Stimulated activated CD8-positive, alpha-beta memory T cell treated with anti-CD3 and anti-CD28 coated beads, Interleukin-4, amount 100 ng/mL, for 4 hours (primary cell): ENCODE measurements around the gene COL10A1.

Experiments used
- DNase-seq, 2 donors: peaks; one replicate each; pipeline ENCODE4 v3.0.0-alpha.2; 2020; ENCODE audit warnings: low read depth in 2 of 2, low spot score in 1 of 2

The COL10A1 gene

GRCh38 chr6:116126032-116126431 is at the start of gene COL10A1:
Gene COL10A1, minus strand, starts transcription at chr6:116126132. Its CDS starts 640 bp downstream, at chr6:116125492.
- DNase-seq, result no peak

- DNase-seq, result no peak
These were observed 49.4 kb upstream of the COL10A1 start for GRCh38 chr6:116175344-116175743.

GRCh38 chr6:116173928-116174327 is 48.0 kb upstream of the COL10A1 start:
- no peak for DNase-seq

DNA sequence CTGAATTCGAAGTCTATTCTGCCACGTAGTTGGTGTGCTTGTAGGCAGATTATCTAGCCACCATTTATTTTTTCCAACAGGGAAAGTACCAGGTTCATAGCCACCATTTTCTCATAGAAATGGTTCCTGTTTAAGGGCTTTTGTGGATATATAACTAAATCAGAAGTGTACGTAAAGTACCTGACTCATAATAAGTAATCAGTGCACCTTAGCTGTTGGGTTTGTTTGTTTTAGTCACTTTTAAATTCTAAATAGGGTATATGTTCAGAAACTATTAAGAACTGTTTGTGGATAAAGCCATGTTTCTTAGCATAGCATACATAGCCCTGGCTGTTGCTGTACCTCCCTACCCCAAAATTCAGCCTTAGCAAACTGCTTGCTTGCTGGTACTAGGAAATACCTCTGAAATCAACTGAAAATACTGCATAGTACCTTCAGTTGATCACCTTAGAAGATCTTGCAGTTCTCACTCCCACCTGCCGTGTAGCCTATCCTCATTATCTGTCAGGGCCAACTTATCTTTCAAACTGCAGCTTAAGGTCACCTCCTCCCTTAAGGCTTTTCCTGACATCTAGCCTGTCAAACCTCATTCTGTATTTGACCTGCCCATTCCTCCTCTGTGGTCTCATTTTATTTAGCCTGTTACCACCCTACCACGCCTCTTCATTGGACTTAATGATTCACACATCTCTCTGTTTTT is 44.6 kb upstream of the COL10A1 start:
- DNase-seq, result no peak

DNA sequence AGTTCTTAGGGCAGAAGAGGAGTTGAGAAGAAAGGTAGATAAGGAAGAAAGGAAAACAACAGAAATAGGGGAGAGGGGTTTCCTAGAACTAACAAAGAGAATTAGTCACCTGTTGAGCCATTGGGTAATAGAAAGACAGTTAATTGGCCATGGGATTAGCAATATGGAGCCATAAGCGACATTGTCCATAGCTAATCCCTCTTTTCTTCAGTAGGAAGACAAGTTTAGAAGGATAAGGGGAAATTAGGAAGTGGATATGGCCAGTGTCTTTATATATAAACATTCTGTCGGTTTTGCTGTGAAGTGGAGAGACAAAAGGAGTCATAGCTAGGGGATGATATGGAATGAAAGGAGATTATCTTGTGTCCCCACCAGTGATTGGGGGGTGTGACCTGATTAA is 43.9 kb upstream of the COL10A1 start:
- DNase-seq, result no peak

DNA sequence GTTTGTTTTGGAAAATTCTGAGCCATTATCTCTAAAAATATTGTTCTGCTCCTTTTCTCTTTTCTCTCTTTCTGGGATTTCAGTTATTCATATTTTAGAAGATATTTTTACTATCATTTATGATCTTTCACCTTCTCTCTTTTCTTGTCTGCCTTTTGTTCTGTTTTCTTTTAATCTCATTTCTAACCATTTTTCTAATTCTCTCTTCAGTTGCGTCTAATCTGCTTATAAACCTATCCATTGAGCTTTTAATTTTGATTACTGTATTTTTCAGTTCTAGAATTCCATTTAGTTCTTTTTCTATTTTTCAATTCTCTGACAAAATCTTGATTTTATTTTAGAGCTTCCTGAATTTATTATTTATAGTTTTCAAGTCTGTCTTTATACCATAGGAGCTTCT is 42.2 kb upstream of the COL10A1 start:
- no peak for DNase-seq

- DNase-seq, result no peak
These were observed 40.4 kb upstream of the COL10A1 start for GRCh38 chr6:116166369-116166768.

GRCh38 chr6:116165596-116165995 is 39.7 kb upstream of the COL10A1 start:
- no peak for DNase-seq

DNA sequence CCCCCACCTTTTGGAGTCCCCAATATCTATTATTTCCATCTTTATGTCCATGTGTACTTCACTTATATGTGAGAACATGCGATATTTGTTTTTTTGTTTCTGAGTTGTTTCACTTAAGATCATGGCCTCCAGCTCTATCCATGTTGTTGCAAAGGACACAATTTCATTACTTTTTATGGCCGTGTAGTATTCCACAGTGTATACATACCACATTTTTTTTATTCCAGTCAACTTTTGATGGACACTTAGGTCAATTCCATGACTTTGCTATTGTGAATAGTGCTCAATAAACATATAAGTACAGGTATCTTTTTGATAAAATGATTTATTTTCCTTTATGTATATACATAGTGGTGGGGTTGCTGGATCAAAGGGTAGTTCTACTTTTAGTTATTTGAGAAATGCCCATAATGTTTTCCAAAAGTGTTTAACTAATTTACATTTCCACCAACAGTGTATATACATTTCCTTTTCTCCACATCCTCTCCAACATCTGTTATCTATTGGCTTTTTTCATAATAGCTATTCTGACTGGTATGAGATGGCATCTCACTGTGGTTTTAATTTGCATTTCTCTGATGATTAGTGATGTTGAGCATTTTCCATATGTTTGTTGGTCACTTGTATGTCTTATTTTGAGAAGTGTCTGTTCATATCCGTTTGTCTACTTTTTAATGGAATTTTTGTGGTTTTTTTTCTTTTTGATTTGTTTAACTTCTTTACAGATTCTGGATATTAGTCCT is 34.0 kb upstream of the COL10A1 start:
- DNase-seq, result no peak

- DNase-seq, result no peak
These were observed 32.7 kb upstream of the COL10A1 start for GRCh38 chr6:116158641-116159040.

DNA sequence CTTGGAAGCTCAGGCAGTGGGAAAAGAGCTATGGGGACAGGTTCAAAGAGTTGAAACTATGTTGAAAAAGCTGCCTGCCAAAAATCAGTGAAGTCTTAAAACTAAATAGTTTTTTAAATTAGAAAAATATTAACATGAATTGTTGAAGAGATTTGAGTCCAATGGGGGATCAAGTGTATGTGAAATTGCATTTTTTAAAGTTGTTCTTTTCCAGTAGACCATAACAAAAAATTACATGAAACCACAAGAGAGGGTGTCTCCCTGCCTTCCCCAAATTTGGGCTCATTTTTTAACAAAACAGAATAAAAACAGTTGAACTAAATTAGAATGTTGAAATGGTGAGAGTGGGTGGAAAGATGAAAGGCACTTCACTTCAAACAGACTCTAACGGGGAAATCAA is 31.5 kb upstream of the COL10A1 start:
- no peak for DNase-seq

DNA sequence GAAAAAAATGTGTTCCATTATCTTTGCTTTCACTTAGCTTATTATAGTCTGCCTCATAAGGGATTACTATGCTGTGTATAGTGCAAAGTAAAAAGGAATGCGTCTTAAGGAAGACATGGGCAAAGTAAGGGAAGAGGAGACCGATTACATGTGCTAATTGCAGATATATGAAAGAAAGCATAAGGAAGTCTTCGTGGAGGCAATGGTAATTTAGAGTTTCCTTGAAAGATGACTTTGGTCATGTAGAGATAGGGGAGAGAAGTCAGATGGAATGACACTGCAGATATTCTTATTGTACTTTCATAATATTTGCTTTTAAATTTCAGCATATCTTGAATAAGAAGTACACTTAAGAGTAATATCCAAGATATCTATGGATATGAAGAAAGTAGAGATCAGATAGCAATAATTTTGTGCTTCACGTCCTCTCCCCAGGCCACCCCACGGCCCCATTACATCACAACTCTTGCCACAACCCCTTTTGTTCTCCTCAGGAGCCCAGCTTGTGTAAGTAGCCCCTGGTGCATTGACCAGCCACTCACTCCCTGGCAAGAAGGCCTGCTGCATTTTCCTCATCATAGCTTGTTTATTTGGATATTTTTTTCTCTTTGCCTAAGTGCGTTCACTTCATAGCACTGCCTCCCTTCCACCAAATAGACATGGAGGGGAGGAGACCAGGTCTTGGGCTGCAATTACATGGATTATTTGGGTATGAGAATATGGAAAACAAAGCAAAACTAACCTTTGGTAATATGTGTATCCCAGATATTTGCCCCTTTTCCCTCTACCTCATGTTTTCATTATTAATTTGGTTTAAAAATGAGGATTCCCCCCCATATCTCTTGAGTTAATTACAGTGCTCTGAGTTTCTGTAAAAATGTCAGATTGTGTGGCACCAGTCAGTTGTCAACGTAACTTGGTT is 30.7 kb upstream of the COL10A1 start:
- DNase-seq, result no peak

DNA sequence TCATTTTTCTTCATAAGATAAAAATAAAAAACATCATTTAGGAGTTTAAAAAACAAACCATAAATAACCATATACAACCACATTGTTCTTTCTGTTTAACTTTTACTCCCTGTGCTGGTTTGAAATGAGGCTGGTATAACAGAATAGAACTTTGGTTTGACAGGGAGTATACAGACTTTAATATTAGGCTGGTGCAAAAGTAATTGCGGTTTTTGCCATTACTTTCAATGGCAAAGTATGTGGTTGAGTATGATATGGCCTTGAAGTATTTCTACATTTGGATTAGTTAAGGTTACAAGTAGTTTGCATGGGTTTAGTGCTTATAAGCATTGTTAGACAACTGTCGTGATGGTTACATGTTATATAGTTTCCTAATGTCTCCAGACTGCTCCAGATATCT is 29.0 kb upstream of the COL10A1 start:
- DNase-seq, result no peak

- DNase-seq, result no peak
These were observed 26.7 kb upstream of the COL10A1 start for GRCh38 chr6:116152620-116153019.

GRCh38 chr6:116145803-116146675 is 20.1 kb upstream of the COL10A1 start:
- DNase-seq, result no peak

DNA sequence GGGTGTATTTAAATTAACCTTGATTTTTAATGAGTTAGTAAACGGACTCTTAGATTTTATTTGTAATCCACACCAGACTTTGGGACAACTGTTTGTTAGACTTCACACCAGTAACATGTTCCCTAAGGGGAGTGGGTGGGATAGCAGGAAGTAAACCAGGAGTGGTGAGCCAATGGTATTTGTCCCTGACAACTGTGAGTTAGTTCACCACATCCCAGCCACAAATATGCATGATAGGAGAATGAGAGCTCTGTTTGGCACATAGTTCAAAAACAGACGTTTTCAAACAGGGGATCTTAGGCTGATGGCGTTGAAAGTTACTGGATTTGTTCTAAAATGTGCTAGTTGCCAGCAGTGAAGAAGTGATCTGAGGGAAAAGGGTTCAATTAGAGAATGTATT is 18.7 kb upstream of the COL10A1 start:
- no peak for DNase-seq

DNA sequence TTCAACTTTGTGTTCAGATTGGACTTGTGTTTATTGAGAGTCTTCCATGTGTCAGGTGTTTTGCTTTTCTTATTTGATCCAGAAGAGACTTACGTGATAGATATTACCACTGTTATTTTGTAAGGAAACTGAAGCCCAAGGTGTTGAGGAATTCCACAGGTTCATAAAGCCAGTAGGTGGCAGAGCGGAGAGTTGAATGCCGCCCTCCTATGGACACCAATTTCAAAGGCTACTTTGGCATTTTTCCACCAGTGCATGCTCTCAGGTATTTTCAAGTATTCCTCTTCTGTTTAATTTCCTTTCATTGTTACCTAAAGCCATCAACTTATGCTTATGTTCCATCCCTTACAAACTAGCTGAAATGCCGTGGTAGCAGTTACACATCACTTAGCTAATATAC is 14.0 kb upstream of the COL10A1 start:
- no peak for DNase-seq

DNA sequence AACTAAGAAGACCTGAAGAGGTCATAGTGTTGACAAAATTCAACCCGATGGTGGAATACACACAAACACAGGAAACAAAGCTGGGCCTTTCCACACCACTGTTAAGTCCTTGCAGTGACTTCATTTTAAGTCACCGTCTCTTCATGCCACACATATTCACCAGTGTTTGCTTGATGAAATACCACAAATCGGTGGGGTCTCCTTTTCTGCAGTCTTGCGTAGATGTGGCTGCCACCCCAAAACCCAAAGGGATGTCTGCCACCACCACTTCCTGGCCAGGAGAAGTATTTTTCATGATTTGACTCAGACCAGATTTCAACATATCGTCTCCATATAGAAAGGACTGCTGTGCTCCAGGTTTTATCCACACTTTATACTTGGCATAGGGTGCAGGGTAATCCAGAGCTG is 11.0 kb upstream of the COL10A1 start:
- DNase-seq, result no peak

- DNase-seq, result no peak
These were observed 10.4 kb upstream of the COL10A1 start for GRCh38 chr6:116136373-116136772.

GRCh38 chr6:116133453-116133852 is 7.5 kb upstream of the COL10A1 start:
- DNase-seq, result no peak
